Activated T-cell treated with anti-CD3 and anti-CD28 coated beads for 48 hours (primary cell): ENCODE measurements around the gene SNTG2.
"Not testable (repeated sequence)": the region's sequence is repeated elsewhere in the genome, so short reads cannot be mapped to it uniquely, and the experiment has no call there.

Experiments
- DNase-seq: peaks from one replicate; pipeline ENCODE4 v3.0.0-alpha.2; 2020; ENCODE audit warnings: low read depth

Gene SNTG2

DNA sequence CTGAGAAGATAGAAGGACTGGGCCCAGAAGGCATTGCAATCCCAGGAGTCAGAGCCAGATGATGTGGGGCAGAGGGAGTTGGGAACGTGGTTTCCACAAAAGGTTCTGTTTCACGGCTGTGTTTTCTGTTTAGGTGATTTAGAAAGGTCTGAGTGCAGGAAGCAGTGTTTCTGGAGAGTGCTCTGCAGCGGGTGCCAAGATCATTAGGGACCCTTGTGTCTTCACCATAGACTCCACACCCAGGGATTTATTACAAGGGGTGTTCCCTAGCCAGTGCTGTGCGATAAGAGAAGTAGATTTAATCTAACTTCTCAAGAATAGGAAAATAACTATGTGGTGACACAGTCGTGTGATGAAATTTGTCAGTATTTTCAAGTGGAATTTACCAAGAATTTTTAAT lies 241.5 kb downstream of the SNTG2 start:
- no peak for DNase-seq

DNA sequence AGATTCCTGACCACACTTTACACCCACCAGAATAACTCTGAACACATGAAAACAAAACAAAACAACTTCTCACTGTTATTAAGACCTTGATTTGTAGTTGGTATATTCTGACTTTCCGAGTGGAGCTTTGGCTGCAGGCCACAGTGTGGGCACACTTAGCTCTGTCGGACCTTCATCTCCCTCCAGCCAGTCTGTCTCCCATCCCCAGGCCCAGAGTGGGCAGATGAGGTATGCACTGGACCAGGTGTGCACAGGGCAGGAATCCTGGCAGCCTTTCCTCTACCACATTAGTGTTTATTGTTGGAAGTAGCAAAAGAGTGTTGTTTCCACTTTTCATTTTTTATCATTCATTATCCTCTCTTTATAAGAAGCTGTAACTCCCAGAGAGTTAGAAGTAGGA lies 243.2 kb downstream of the SNTG2 start:
- no peak for DNase-seq

DNA sequence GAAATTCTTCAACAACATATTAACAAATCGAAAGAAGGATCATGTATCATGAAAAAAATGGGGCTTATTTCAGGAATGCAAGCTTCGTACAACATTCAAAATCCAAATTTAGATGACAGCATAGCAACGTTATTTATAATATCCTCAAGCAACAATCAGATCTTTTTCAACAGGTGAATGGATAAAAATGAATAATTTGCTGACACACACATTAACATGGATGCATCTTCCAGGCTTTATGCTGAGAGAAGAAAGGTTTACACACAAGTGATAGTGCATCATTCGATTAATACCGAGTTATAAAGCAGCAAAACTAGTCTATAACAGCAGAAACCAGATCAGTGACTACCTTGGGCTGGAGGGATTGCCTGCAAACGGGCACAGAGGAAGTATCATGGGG lies 253.1 kb downstream of the SNTG2 start:
- no peak for DNase-seq

DNA sequence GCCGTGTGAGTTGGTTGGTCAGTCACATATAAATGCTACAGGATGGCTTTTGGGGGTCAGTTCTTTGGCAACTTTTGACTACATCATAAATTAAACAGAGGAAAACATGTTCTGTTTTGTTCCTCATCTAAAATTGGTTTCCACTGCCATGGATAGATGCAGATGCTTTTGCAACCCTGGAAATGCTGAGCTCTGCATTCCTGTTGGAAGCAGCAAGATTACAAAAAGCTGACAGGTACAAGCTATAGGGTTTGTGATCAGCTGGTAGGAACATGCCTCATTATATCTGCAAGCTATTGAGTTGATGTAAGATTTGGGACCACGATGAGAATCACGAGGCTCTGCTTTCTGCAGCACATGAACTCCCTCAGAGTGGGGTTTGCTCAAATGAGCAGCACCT lies 255.2 kb downstream of the SNTG2 start:
- DNase-seq = no peak

DNA sequence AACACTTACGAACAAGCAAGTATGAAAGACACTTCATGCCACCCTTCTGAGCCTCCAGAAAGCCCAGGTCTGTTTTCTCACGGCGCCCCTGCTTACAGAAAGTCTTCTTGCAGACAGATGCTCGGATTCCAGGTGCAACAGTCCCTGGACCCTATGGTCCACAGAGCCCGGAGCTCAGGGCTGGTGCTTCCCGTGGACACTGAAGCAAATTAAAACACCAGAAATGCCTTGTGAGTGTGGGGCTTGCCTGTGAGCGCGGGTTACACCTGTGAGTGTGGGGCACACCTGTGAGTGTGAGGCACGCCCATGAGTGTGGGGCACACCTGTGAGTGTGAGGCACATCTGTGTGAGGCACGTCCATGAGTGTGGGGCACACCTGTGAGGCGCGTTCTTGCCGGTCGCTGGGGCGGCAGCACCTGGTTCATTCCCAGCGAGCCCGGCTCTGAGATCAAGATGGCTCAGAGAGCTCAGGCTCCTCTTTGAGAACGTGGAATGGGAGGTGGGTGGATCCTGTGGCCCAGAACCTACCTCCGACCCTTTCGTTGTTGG lies 257.4 kb downstream of the SNTG2 start:
- no peak for DNase-seq

DNA sequence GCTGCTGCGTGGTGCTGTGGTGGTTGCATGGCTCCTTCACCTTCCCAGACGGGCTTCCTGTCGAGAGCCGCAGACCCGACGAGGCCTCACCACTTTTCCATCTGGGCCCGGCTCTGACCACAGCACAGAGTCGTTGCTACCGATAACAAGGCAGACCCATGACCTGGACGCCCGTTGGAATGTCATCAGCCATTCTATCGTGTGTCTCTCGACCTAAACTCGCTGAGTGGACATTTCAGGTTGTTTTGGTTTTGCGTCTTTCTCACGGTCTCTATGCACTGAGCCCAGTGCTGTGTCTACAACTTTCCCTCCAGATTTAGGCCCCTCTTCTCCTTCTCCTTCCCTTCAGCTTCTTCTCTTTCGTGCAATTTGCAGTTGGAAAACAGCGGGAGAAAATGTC lies 257.9 kb downstream of the SNTG2 start:
- DNase-seq = no peak

DNA sequence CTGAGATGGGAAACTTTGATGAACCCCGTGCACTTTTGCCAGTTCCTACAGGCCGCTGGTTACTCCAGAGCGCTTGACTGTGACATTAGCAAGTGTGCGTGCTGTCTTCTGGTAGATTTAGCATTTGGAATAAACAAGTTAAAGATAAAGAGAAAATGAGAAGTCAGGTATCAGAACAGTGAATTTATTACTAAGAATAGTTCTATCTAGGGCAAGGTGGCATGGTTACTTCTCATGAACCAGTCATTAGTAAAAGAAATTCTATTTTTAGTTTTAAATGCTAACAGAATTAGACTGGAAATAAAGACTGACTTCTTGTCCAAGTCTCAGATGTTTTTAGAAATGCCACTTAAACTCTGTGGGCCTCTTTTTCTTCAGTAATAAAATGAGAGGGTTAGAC lies 258.6 kb downstream of the SNTG2 start:
- no peak for DNase-seq

DNA sequence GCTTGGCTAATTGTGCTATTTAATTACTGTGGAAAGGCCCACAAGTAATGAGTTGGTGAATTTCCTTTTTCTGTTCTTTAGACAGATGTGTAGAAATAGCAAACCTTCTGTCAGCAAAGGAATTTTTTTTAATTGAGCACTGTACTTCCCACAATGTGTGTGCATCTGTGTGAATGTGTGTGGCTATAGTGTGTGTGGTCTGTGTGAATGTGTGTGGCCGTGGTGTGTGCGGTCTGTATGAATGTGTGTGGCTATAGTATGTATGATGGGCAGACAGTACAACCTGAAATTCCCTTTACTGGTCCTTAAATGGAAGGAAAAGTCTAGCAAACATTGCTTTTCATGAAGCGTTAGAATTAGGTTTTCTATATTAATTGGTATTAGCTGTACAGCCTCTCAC lies 259.1 kb downstream of the SNTG2 start:
- DNase-seq = no peak

DNA sequence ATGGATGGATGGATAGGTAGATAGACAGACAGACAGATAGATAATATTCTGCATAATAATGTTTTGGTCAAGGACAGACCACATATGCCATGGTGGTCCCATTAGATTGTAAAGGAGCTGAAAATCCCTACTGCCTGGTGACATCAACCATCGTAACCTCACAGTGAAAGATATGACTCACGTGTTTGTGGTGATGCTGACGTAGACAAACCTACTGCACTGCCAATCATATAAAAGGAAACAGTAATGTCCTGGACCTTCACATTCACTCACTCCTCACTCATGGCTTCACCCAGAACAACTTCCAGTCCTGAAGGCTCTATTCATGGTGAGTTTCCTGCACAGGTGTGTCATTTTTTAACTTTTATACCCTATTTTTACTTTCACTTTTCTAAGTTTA lies 259.7 kb downstream of the SNTG2 start:
- no peak for DNase-seq

DNA sequence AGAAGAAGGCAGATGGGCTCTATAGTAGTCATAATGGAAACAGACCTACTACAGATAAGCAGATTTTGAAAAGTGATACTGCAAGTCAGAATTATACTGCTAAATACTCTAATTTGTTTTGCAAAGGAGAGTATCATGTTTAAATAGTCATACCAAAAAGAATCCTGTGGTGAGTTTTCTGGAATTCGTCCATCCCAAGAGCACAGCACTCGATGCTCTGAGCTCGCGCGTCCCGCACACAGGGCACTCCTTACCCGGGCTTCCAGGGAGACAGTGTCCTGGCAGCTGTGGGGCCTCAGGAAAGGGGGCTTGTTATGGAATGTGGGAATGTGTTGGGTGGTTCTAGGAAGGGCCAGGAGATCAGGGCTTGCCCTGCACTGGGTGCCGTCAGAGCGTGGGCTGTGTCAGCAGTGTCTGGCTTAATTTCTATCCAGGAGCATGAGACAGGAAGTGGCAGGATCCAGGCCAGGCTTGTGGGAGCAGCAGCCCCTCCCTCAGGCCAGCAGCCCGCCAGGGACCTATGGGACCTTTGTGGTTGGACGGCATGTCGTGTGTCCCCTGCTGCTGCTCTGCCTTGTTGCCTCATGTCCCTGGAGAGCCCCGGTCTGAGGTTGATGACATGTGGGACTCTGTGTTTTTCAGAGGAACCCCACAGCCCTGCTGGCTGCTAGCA lies 269.4 kb downstream of the SNTG2 start:
- no peak for DNase-seq

DNA sequence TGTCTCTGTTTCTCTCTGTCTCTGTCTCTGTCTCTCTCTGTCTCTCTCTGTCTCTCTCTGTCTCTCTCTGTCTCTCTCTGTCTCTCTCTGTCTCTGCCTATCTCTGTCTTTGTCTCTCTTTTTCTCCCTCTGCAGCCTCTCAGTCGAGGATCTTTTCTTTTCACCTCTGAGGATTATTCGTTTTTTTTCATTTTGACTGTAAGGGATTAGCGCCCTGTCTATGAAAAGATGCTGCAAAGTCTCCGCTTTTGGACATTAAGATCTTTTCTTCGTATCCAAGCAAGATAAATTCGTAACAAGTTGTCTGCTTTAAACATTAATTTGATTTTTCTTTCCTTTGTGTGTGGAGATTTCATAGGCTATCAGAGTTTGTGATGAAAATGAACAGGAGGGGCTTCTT lies 271.4 kb downstream of the SNTG2 start:
- no peak for DNase-seq

DNA sequence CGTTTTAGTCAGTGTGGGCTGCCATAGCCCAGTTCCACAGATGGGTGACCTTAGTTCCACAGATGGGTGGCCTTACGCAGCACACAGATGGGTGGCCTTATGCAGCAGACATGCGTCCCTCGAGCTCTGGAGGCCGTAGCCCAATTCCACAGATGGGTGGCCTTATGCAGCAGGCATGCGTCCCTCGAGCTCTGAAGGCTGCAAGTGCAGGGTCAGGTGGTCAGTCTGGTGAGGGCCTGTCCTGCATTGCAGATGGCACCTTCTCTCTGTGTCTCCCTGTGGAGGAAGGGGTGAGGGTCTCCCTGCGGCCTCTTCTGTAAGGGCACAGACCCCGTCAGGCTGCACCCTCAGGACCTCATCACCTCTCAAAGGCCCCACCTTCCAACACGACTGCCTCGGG lies 273.1 kb downstream of the SNTG2 start:
- no peak for DNase-seq

DNA sequence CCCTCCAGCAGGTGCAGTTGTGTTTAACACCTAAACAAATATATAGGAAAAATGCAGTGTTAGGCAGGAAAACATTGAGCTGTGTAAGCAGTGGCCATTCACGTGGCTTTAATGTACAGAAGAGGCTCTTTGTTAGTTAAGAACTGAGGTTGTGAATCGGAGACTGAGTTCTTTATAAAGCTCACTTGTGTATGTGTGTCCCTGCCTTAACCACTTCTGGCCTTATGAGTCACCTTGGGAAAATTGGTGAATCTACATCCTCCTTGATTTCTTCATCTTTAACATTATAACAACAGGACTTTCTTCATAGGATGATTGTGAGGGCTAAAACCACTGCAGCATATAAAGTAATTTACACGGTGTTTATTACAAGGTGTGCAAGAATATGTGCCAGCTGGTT lies 274.3 kb downstream of the SNTG2 start:
- no peak for DNase-seq

DNA sequence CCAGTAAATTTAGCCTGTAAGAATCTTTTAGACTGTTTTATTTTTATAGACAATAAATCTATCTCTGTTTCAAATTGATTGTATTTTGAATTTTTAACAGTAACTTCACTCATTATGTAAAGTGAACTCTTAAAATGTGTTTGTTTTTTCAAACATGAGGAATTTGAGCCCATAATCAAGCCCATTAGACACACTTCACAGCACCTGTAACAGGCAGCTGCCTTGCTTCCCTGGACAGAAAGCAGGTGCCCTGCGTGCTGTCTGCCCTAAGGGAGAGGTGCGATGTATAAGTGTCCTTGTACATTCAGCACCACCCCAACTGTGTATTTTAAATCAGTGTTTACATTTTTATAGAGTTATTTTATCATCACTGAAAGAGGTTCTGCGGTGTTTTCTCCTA lies 276.1 kb downstream of the SNTG2 start:
- DNase-seq = no peak

DNA sequence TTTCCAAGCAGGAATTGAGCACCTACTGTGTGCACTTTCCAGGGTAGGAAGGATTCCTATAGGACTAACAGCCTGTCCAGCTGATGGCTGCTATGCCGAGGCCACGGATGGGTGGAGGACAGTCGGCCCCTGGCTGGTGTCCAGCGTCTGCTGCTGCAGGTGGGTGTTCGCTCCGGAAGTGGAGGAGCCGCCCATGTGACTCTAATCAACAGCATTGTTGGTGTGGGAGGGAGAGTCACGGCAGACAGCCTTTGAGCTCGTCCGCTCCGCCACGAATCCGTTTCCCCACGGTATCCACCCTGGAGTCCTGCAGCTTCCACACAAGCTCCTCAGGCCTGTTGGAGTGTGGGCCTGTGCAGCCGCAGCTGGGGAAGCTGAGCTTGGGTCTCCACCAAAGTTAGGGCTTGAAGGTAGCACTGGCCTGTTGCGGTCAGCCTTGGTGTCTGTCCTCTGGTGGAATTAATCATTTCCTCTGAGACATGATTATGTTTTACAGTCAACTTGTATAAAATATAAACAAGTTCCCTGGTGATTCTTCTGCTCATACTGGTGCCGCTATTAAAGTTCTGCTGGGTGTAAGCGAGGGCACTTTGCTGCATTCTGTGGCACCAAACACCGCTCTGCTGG lies 276.7 kb downstream of the SNTG2 start:
- no peak for DNase-seq

DNA sequence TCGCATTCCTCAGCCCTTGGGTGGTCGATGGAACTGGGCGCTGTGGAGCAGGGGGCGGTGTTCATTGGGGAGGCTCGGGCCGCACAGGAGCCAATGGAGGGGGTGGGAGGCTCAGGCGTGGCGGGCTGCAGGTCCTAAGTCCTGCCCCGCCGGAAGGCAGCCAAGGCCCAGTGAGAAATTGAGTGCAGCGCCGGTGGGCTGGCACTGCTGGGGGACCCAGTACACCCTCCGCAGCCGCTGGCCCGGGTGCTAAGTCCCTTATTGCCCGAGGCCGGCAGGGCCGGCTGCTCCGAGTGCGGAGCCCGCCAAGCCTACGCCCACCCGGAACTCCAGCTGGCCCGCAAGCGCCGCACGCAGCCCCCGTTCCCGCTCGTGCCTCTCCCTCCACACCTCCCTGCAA lies 278.9 kb downstream of the SNTG2 start:
- DNase-seq = not testable (repeated sequence)

DNA sequence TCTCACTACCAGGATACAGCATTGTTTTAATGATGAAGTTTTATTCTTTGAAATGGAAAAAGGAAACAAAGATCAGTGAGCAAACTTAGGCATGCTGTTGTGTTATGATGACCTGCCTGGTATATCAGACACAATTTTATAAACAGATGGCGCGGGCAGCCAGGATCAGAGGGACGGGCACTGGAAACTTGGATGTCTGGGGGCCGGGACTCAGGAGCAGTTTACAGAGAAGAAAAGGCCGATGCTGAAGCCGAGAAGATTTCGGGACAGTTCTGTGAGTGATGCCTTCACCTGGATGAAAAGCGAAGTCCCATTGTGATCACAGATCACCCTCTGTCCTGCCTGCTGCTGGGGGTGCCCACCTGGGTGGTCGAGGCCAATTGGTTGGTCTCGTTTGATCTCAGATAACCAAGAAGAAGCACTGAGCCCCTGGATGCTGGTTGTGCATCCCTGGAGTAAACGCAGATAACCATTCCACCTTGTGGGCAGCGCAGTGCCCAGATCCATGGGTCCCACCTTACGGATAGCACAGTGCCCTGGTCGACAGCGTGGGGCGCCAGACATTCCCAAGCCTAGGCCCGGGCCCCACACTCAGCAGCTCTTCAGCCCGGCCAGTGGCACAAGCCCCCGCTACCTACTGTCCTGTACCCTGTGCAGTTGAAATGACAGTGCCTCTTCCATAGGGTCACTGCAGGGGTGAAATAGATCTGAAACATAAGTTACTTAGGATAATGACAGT lies 279.7 kb downstream of the SNTG2 start:
- no peak for DNase-seq

DNA sequence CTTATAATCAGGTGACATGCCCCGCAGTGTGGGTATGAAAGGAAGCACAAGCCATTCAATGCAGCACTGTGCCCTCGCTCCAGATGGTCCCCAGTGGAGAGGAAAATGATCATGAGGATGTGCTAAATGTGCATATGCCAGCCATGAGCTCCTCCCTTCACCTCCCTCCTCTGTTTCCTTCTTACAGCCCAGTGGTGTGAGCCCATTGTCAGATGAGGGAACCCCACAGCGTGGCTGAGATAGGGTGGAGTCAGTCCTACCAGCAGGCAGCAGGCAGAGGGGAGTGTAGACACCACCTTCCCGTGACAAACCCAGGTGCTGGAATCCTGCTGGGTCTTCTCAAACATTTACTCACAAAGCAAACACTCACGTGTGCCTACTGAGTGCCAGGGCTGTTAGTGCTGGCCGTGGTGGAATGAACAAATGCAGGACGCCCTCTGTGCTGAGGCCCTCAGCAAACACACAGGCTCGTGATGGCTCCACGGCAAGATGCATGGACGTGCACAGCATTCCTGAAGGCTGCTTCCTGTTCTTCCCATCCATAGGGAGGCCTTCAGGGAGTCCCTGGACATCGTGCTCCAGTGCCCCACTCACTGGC lies 280.9 kb downstream of the SNTG2 start:
- no peak for DNase-seq

DNA sequence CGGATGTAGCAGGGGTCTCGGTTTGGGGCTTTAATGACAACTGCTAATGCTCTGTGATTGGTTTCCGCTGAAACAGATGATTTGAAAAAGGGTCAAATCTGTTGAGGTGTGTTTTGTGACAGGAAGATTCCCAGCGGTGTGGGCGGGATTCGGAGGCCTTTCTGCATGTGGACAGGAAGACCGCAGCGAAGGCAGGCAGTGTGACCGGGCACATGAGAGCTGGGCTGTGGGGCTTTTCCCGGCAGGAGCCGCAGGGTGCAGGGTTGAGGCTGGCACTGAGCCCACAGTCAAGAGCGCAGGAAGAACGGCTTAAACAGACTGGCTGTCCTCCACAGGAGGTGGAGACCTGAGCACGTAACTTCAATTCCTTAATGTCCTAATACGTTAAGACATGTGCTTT lies 282.6 kb downstream of the SNTG2 start:
- DNase-seq = no peak

DNA sequence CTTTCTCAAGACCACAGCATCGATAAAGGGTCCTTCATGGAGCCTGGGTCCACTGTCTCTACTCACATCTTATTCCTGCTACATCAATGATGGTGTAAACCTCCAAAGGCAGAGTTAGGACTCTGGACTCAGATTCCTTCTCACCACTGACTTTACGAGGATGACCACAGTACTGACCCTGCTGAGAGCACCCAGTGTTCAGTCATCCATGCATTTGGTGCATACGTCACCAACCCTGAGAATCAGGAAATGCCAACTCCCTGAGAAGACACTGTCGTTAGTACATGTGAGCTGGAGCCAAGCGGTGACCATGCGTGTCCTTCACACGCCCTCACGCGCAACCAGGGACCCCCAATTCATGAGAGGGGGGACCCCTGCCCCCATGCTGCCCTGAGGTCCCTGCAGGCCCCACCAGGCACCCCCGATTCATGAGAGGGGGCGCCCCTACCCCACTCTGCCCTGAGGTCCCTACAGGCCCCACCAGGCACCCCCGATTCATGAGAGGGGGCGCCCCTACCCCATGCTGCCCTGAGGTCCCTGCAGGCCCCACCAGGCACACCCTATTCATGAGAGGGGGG lies 284.2 kb downstream of the SNTG2 start:
- no peak for DNase-seq

DNA sequence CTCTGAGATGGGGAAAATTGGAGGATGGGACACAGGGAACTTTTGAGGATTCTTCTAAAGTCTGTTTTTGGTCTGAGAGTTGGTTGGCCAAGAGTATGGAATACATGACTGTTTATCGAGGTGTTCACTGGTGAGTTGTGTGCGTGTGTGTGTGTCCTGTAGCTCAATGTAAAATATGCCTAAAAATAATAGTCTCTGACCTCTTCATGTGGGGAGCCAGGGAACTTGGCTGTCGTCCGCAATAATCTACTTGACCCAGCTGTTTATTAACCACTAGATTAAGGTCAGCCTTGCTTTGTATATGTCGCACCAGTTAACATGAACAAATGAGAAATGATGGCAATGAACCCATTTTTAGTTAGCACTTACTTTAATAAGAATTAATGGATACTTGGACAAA lies 285.2 kb downstream of the SNTG2 start:
- no peak for DNase-seq

DNA sequence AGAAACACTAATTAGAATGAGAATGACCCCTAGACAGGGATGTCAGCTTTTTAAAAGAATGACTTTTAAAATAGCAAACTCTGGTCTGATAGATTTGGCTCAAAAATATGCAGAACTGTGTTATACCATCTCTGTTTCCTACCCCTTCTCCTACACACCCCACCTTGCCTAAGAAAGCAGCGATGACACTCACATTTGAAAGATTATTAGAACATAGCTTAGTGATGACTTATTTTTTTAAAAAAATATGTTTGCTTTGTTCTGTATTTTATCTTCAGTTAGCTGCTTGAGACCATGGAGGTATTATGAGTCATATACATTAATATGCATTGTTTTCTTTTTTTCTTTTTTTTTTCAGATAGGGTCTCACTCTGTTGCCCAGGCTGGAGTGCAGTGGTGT lies 286.0 kb downstream of the SNTG2 start:
- DNase-seq = no peak

DNA sequence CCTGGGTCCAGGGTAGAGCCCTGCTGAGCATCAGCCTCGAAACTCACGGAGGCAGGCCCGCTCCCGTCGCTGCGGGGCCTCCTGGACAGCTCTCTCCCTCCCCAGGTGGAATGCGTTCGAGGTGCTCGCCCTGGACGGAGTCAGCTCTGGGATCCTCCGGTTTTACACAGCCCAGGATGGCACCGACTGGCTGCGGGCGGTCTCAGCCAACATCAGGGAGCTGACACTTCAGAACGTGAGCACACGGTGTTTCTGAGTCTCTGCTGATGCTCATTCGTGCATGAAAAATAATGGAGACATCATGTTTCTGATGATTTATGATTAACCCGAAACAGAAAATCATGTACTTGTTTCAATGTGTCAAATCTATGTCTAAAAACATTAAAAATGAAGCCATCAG lies 287.1 kb downstream of the SNTG2 start:
- DNase-seq = no peak
